ENCODE data around the gene GRIP2.

The GRIP2 gene

GRCh38 chr3:14478956-14479550, 61.1 kb downstream of the GRIP2 start:
- H3K27me3 ChIP-seq (ENCODE audit: insufficient read depth, low read length) = no peaks in the 10 kb centered on the region
- no peaks in the 10 kb centered on the region for H3K79me1 ChIP-seq (ENCODE audit: low read length)
- H3K27ac ChIP-seq (ENCODE audit: low read depth, low read length) = no peak overlapping the region
- H2BK12ac ChIP-seq (ENCODE audit: low read length) = no peak overlapping the region
- H2AFZ ChIP-seq (ENCODE audit: insufficient read depth, low read length, poor library complexity) = no peak overlapping the region
- no peak overlapping the region for H4K8ac ChIP-seq (ENCODE audit: low read depth, low read length)
- H3K23ac ChIP-seq (ENCODE audit: low read length) = no peak overlapping the region
- no peak overlapping the region for H4K91ac ChIP-seq (ENCODE audit: low read depth, low read length)
- no peak overlapping the region for H3K14ac ChIP-seq (ENCODE audit: low read length)
- H3K79me2 ChIP-seq (ENCODE audit: control insufficient read depth, insufficient read depth, low read length, poor library complexity) = no peaks in the 10 kb centered on the region
- H3K9ac ChIP-seq (ENCODE audit: low read length) = no peak overlapping the region
- H2BK5ac ChIP-seq (ENCODE audit: low read depth, low read length, poor library complexity) = no peak overlapping the region
- H3K4me1 ChIP-seq (ENCODE audit: control insufficient read depth in 1 of 2, insufficient read depth in 2 of 2, low read length in 2 of 2) = peaks cover 5 to 7% of the 10 kb centered on the region in 2 experiments
- H4K12ac ChIP-seq (ENCODE audit: low read depth, low read length) = no peak overlapping the region
- no peak overlapping the region for H3K4me2 ChIP-seq (ENCODE audit: low read length)
- H3K36me3 ChIP-seq (ENCODE audit: control insufficient read depth in 1 of 2, insufficient read depth in 2 of 2, low read length in 2 of 2) = peaks cover 66 to 73% of the 10 kb centered on the region in 2 experiments
- H3K9me3 ChIP-seq (ENCODE audit: insufficient read depth, low read depth, low read length) = peaks cover 9% of the 10 kb centered on the region
- H2AK5ac ChIP-seq (ENCODE audit: low read length) = no peak overlapping the region
- no peak overlapping the region for H3K4ac ChIP-seq (ENCODE audit: low read depth, low read length)
- WGBS (ENCODE audit: extremely low coverage, insufficient coverage, insufficient read length) = no CpG with 5 or more reads among the region's 8 CpGs
- no peak overlapping the region for H2BK120ac ChIP-seq (ENCODE audit: insufficient read depth, low read length, poor library complexity)
- DNase-seq = no peak
- H3K4me3 ChIP-seq (ENCODE audit: low read depth, low read length) = no peak overlapping the region
- H3K18ac ChIP-seq (ENCODE audit: low read length) = no peak overlapping the region

- Histone ChIP-seq H3K9me3 (ENCODE audit: insufficient read depth, low read depth, low read length) (peaks cover 9% of the 10 kb centered on the region), H3K14ac (ENCODE audit: low read length) (no peak overlapping the region), H3K27me3 (ENCODE audit: insufficient read depth, low read length) (no peaks in the 10 kb centered on the region), H3K4me3 (ENCODE audit: low read depth, low read length) (no peak overlapping the region), H2BK120ac (ENCODE audit: insufficient read depth, low read length, poor library complexity) (no peak overlapping the region), H3K79me2 (ENCODE audit: control insufficient read depth, insufficient read depth, low read length, poor library complexity) (no peaks in the 10 kb centered on the region), H2BK5ac (ENCODE audit: low read depth, low read length, poor library complexity) (no peak overlapping the region), H3K4me1 (ENCODE audit: control insufficient read depth in 1 of 2, insufficient read depth in 2 of 2, low read length in 2 of 2) (peaks cover 16% of the 10 kb centered on the region in 2 experiments), H2AFZ (ENCODE audit: insufficient read depth, low read length, poor library complexity) (no peak overlapping the region), H3K23ac (ENCODE audit: low read length) (no peak overlapping the region), H4K12ac (ENCODE audit: low read depth, low read length) (no peak overlapping the region), H3K27ac (ENCODE audit: low read depth, low read length) (no peak overlapping the region), H3K18ac (ENCODE audit: low read length) (no peak overlapping the region), H3K36me3 (ENCODE audit: control insufficient read depth in 1 of 2, insufficient read depth in 2 of 2, low read length in 2 of 2) (peaks cover 64 to 69% of the 10 kb centered on the region in 2 experiments), H4K8ac (ENCODE audit: low read depth, low read length) (no peak overlapping the region), H3K4ac (ENCODE audit: low read depth, low read length) (no peak overlapping the region), H3K4me2 (ENCODE audit: low read length) (no peak overlapping the region), H3K9ac (ENCODE audit: low read length) (no peak overlapping the region), H3K79me1 (ENCODE audit: low read length) (peaks cover 5% of the 10 kb centered on the region), H2BK12ac (ENCODE audit: low read length) (no peak overlapping the region), H4K91ac (ENCODE audit: low read depth, low read length) (no peak overlapping the region), H2AK5ac (ENCODE audit: low read length) (no peak overlapping the region)
- DNase-seq = peak in 1 of 2 donors; percentile 5
- no CpG with 5 or more reads among the region's 11 CpGs for WGBS (ENCODE audit: extremely low coverage, insufficient coverage, insufficient read length)
Observed at GRCh38 chr3:14477311-14477935, 62.7 kb downstream of the GRIP2 start.

DNA sequence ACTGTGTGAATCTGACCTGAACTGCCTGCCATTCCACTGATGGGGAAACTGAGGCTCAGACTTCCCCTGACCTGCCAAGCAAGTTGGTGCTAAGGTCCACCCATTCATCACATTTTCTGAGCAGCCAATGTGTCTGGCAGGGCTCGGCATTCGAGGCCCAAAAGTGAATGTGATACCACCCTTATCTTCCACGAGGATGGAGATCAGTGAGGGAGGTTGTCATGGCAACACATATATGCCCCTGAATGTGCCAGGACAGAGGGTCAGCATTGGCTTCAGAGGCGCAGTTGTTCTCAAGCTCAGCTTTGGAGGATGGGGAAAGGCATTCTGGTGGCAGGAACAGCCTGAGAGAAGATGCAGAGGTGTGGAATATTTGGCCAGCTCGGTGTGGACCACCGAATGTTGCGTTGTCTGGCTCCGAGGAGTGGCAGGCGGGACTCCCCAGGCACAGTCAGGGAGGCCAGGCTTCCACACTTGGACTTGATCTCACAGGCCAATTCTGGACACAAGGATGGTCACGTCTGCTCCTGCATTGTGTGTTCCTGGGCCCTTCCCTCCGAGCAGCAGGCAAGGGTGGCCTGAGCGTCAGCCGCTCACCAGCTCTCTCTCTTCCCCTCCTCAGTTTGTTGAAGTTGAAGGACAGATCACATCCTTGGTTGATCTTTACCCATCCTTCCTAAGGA, 63.4 kb downstream of the GRIP2 start:
- Histone ChIP-seq H2BK5ac (ENCODE audit: low read depth, low read length, poor library complexity) (no peak overlapping the region), H3K9ac (ENCODE audit: low read length) (no peak overlapping the region), H4K12ac (ENCODE audit: low read depth, low read length) (no peak overlapping the region), H2BK12ac (ENCODE audit: low read length) (no peak overlapping the region), H4K8ac (ENCODE audit: low read depth, low read length) (no peak overlapping the region), H3K14ac (ENCODE audit: low read length) (no peak overlapping the region), H3K36me3 (ENCODE audit: control insufficient read depth in 1 of 2, insufficient read depth in 2 of 2, low read length in 2 of 2) (peaks cover 66 to 70% of the 10 kb centered on the region in 2 experiments), H3K27ac (ENCODE audit: low read depth, low read length) (no peak overlapping the region), H2BK120ac (ENCODE audit: insufficient read depth, low read length, poor library complexity) (no peak overlapping the region), H3K4ac (ENCODE audit: low read depth, low read length) (no peak overlapping the region), H3K9me3 (ENCODE audit: insufficient read depth, low read depth, low read length) (peaks cover 8% of the 10 kb centered on the region), H2AK5ac (ENCODE audit: low read length) (no peak overlapping the region), H3K4me3 (ENCODE audit: low read depth, low read length) (no peak overlapping the region), H3K23ac (ENCODE audit: low read length) (no peak overlapping the region), H3K79me1 (ENCODE audit: low read length) (peaks cover 8% of the 10 kb centered on the region), H3K27me3 (ENCODE audit: insufficient read depth, low read length) (no peaks in the 10 kb centered on the region), H3K4me2 (ENCODE audit: low read length) (no peak overlapping the region), H3K18ac (ENCODE audit: low read length) (peak overlapping the region; percentile 21), H3K79me2 (ENCODE audit: control insufficient read depth, insufficient read depth, low read length, poor library complexity) (no peaks in the 10 kb centered on the region), H4K91ac (ENCODE audit: low read depth, low read length) (no peak overlapping the region), H2AFZ (ENCODE audit: insufficient read depth, low read length, poor library complexity) (no peak overlapping the region), H3K4me1 (ENCODE audit: control insufficient read depth in 1 of 2, insufficient read depth in 2 of 2, low read length in 2 of 2) (peaks cover 19 to 22% of the 10 kb centered on the region in 2 experiments)
- DNase-seq = no peak
- WGBS (ENCODE audit: extremely low coverage, insufficient coverage, insufficient read length) = no CpG with 5 or more reads among the region's 13 CpGs

- no peak overlapping the region for H2AK5ac ChIP-seq (ENCODE audit: low read length)
- H3K4me3 ChIP-seq (ENCODE audit: low read depth, low read length) = no peak overlapping the region
- H3K79me2 ChIP-seq (ENCODE audit: control insufficient read depth, insufficient read depth, low read length, poor library complexity) = no peaks in the 10 kb centered on the region
- H2AFZ ChIP-seq (ENCODE audit: insufficient read depth, low read length, poor library complexity) = no peak overlapping the region
- H3K36me3 ChIP-seq (ENCODE audit: control insufficient read depth in 1 of 2, insufficient read depth in 2 of 2, low read length in 2 of 2) = peaks cover 59 to 64% of the 10 kb centered on the region in 2 experiments
- WGBS (ENCODE audit: extremely low coverage, insufficient coverage, insufficient read length) = no CpG with 5 or more reads among the region's 7 CpGs
- H3K9ac ChIP-seq (ENCODE audit: low read length) = no peak overlapping the region
- no peak overlapping the region for H3K4me2 ChIP-seq (ENCODE audit: low read length)
- no peak overlapping the region for H3K18ac ChIP-seq (ENCODE audit: low read length)
- peaks cover 8% of the 10 kb centered on the region for H3K79me1 ChIP-seq (ENCODE audit: low read length)
- H3K4me1 ChIP-seq (ENCODE audit: control insufficient read depth in 1 of 2, insufficient read depth in 2 of 2, low read length in 2 of 2) = peaks cover 19 to 24% of the 10 kb centered on the region in 2 experiments
- H2BK120ac ChIP-seq (ENCODE audit: insufficient read depth, low read length, poor library complexity) = no peak overlapping the region
- H3K4ac ChIP-seq (ENCODE audit: low read depth, low read length) = no peak overlapping the region
- no peak overlapping the region for H2BK12ac ChIP-seq (ENCODE audit: low read length)
- peak in 1 of 2 donors; percentile 21 for DNase-seq
- no peaks in the 10 kb centered on the region for H3K27me3 ChIP-seq (ENCODE audit: insufficient read depth, low read length)
- H3K9me3 ChIP-seq (ENCODE audit: insufficient read depth, low read depth, low read length) = peaks cover 6% of the 10 kb centered on the region
- no peak overlapping the region for H3K14ac ChIP-seq (ENCODE audit: low read length)
- no peak overlapping the region for H3K23ac ChIP-seq (ENCODE audit: low read length)
- no peak overlapping the region for H4K12ac ChIP-seq (ENCODE audit: low read depth, low read length)
- no peak overlapping the region for H2BK5ac ChIP-seq (ENCODE audit: low read depth, low read length, poor library complexity)
- H3K27ac ChIP-seq (ENCODE audit: low read depth, low read length) = no peak overlapping the region
- H4K91ac ChIP-seq (ENCODE audit: low read depth, low read length) = no peak overlapping the region
- no peak overlapping the region for H4K8ac ChIP-seq (ENCODE audit: low read depth, low read length)
Observed at GRCh38 chr3:14475621-14476020, 64.5 kb downstream of the GRIP2 start.
